Common myeloid progenitor, CD34-positive (primary cell): ENCODE measurements around the gene C1QTNF12. TPM values are rescaled to one million over a fixed set of nuclear protein-coding genes. Genes with fewer than 3 reads are reported as not detected.

ENCODE experiments used
- CTCF ChIA-PET: fragments of 350-600 bp; sonication (Branson Sonifier 250); formaldehyde crosslinking; loops from one replicate; lab custom pipeline; 2021; ENCODE audit warnings: antibody characterized with exemption; lab: Charles Lee
- POLR2A ChIA-PET: fragments of 350-600 bp; sonication (Branson Sonifier 250); formaldehyde crosslinking; loops from one replicate; lab custom pipeline; 2021; ENCODE audit warnings: antibody characterized with exemption; lab: Charles Lee
- DNase-seq, 3 donors: peaks; one replicate each; pipeline versions ENCODE4 v3.0.0 to v3.0.0-alpha.2; 2013
- H3K27ac ChIP-seq, 2 experiments: 1 replicate in 1 of 2; 2 replicates in 1 of 2; pipeline ENCODE4 v1.7.0; 2013; ENCODE audit warnings: inconsistent platforms in 2 of 2, low read length in 2 of 2, mild to moderate bottlenecking in 2 of 2, low read depth in 1 of 2, moderate library complexity in 1 of 2; ENCODE audit not compliant: severe bottlenecking in 2 of 2, insufficient read depth in 1 of 2, poor library complexity in 1 of 2
- H3K27me3 ChIP-seq, 5 experiments: replicated peaks in 2 of 5; 1 replicate in 3 of 5; 2 replicates in 2 of 5; pipeline versions ENCODE4 v1.6.1 to v1.7.0; 2013; ENCODE audit warnings: low read length in 4 of 5, mild to moderate bottlenecking in 2 of 5, moderate library complexity in 2 of 5, inconsistent platforms in 1 of 5; ENCODE audit not compliant: insufficient read depth in 5 of 5, control insufficient read depth in 4 of 5
- H3K36me3 ChIP-seq, 4 experiments: 1 replicate in 2 of 4; 2 replicates in 2 of 4; pipeline versions ENCODE4 v1.6.1 to v1.7.0; 2013; ENCODE audit warnings: low read length in 3 of 4, control low read depth in 1 of 4, mild to moderate bottlenecking in 1 of 4; ENCODE audit not compliant: control insufficient read depth in 4 of 4, insufficient read depth in 4 of 4
- H3K4me1 ChIP-seq, 4 experiments: 1 replicate in 3 of 4; 2 replicates in 1 of 4; pipeline versions ENCODE4 v1.6.1 to v1.7.1; 2013; ENCODE audit warnings: low read length in 3 of 4, mild to moderate bottlenecking in 3 of 4, control low read depth in 1 of 4, inconsistent platforms in 1 of 4, moderate library complexity in 1 of 4; ENCODE audit not compliant: control insufficient read depth in 4 of 4, insufficient read depth in 4 of 4; ENCODE audit errors: control extremely low read depth in 1 of 4
- H3K4me3 ChIP-seq, 7 experiments: 1 replicate in 4 of 7; 2 replicates in 3 of 7; pipeline versions ENCODE4 v1.5.1 to v1.7.0; 2013; ENCODE audit warnings: mild to moderate bottlenecking in 7 of 7, low read length in 6 of 7, moderate library complexity in 6 of 7, inconsistent platforms in 2 of 7, low read depth in 2 of 7, control low read depth in 1 of 7; ENCODE audit not compliant: insufficient read depth in 4 of 7, control insufficient read depth in 1 of 7; ENCODE audit errors: extremely low read depth in 1 of 7
- H3K9me3 ChIP-seq, 5 experiments: 1 replicate in 4 of 5; 2 replicates in 1 of 5; pipeline versions ENCODE4 v1.6.1 to v1.7.1; 2013; ENCODE audit warnings: low read length in 4 of 5, mild to moderate bottlenecking in 2 of 5, inconsistent platforms in 1 of 5, low read depth in 1 of 5, moderate library complexity in 1 of 5; ENCODE audit not compliant: control insufficient read depth in 4 of 5, insufficient read depth in 2 of 5; ENCODE audit errors: control extremely low read depth in 1 of 5
- WGBS: methylation state at CpG from one replicate; pipeline ENCODE4 v1.1.5; 2013; ENCODE audit not compliant: insufficient coverage; 5-methylcytosine and 5-hydroxymethylcytosine counted together
- polyA plus RNA-seq: library from polyadenylated mRNA; unstranded; fragments of 120-200 nt; gene quantifications from one replicate; pipeline ENCODE4 v1.2.1, GENCODE V29; 2013

Gene C1QTNF12, protein sequence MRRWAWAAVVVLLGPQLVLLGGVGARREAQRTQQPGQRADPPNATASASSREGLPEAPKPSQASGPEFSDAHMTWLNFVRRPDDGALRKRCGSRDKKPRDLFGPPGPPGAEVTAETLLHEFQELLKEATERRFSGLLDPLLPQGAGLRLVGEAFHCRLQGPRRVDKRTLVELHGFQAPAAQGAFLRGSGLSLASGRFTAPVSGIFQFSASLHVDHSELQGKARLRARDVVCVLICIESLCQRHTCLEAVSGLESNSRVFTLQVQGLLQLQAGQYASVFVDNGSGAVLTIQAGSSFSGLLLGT
- 0.58 TPM for polyA plus RNA-seq

DNA sequence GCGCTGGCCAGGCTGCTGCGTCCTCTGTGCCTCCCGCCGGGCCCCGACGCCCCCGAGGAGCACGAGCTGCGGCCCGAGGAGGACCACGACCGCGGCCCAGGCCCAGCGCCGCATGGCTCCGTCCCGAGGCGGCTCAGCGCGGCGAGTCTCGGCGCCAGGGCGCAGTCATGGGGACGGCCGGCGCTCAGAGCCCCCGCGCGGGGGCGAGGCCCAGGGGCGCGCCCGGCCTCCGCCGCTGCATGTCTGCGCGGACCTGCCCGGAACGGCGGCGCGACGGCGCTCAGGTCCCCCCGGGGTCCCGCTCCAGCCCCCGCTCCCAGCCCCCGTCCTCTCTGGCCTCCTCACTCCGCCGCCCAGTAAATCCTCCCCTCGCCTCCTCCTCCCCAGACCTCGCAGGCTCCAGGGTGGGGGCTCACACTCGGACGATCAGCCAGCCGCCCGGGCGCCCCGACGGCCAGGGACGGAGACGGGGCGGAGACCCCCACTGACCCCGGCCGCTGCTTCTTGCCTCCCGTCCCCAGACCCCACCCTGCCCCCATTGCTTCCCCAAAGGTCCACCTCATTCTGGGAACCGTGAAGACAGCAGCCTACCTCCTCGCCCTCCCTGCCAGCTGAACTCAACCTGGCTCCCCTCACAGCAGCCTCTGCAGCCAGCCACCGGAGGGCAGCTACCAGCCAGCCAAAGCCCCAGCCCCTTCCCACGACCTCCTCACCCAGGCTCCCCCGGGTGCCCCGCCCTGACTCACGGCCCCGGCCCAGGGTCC lies at the start of gene C1QTNF12:
C1QTNF12 (minus strand) TSS at position 146 of the 764 bp plus-strand sequence; CDS start at position 114, 32 bp downstream.
- Histone ChIP-seq H3K27me3 (peaks cover 0 to 36% (median 6%) of the 10 kb centered on the region in 5 experiments), H3K4me3 (no peak within 1 kb of the TSS), H3K4me1 (peaks cover 0 to 16% (median 10%) of the 10 kb centered on the region in 4 experiments), H3K36me3 (peaks cover 0 to 3% (median 0%) of the 10 kb centered on the region in 4 experiments), H3K27ac (no peak within 1 kb of the TSS), H3K9me3 (no peaks in the 10 kb centered on the region)
- peak in 1 of 3 donors; percentile 24 for DNase-seq
- POLR2A ChIA-PET, result interaction anchor here (1.0 kb wide), 1 partner anchor 14 kb away, joined by 3 read pairs; no protein-coding TSS in a partner anchor
- CTCF ChIA-PET, result interaction anchor here (2.2 kb wide), 1 partner anchor 124 kb away, joined by 9 read pairs; no protein-coding TSS in a partner anchor
- 7% methylated on average over 41 of the region's 74 CpGs for WGBS

DNA sequence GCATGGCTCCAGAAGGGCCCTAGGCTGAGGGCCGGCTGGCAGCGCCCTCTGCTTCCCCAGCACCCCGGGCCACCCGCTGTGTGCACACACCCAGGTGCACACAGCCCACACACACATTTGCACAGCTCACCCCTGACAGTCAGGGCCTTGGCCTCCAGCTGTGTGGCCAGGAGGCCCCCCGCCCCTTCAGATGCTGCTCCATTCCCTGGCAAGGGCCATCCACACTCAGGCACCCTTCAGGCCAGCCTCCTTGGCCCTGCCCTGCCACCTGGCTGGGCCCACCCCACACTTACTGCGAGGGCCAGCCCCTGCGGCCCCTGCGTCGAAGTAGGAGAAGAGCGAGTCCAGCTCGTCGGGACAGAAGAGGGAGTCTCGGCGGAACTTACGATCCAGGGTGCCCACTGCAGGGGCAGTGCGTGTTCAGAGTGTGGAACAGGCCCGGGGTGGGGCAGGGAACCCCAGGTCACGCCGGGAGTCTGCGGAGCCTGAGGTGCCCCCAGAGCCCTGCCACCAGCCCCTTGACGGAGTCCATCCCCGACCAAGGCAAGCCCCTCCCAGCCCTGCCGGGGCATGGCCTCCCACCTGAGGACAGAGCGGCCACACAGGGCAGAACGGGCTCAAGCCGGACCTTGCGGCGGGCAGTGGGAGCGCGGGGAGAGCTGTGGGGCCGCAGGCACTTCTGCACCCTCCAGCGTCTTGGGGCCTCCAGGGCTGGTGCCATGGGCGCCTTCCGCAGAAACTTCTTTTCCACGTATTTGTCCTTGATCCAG lies 48.8 kb upstream of the C1QTNF12 start:
- Histone ChIP-seq H3K9me3 (no peaks in the 10 kb centered on the region), H3K27me3 (no peaks in the 10 kb centered on the region), H3K4me3 (no peak overlapping the region), H3K36me3 (peaks cover 0 to 29% (median 11%) of the 10 kb centered on the region in 4 experiments), H3K4me1 (peaks cover 0 to 3% (median 0%) of the 10 kb centered on the region in 4 experiments), H3K27ac (no peak overlapping the region)
- 97% methylated on average over 25 of the region's 35 CpGs for WGBS
- DNase-seq, result no peak
- CTCF ChIA-PET, result interaction anchor here (1.7 kb wide), 1 partner anchor 55 kb away, joined by 4 read pairs; no protein-coding TSS in a partner anchor
- POLR2A ChIA-PET, result interaction anchor here (0.8 kb wide), 1 partner anchor 10 kb away, joined by 3 read pairs; no protein-coding TSS in a partner anchor

DNA sequence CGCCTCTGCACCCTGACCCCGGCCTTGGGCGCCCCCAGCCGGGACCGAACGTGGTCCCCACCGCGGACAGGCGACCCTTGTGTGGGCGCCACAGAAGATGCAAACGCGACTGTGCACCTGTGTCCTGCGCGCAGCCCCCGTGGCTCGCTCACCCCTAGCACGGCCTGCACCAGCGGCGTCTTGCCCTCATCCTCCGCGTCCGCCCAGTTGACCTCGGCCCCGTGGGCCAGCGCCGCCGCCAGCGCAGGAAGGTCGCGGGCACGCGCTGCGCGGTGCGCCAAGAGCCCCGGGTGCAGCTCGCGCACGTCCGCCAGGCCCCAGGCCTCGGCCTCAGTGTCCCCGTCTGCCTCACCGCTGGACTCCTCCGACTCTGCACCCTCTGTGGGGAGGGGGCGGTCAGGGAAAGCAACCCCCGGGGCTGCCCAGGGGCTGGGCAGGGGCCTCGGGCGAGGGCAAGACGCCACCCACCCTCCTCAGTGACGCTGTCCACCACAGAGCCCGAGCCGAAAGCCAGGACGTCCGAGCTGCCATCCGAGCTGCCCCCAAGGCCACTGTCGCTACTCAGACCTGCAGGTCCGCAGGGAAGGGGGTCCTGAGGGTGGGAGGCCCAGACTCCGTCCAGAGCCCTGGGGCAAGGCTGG lies 47.8 kb upstream of the C1QTNF12 start:
- Histone ChIP-seq H3K27ac (no peak overlapping the region), H3K9me3 (no peaks in the 10 kb centered on the region), H3K4me1 (peaks cover 0 to 3% (median 0%) of the 10 kb centered on the region in 4 experiments), H3K27me3 (no peaks in the 10 kb centered on the region), H3K36me3 (peaks cover 0 to 29% (median 8%) of the 10 kb centered on the region in 4 experiments), H3K4me3 (no peak overlapping the region)
- no peak for DNase-seq
- POLR2A ChIA-PET, result no interaction called here
- CTCF ChIA-PET, result interaction anchor here (0.5 to 1.7 kb wide), 2 partner anchors 54 to 122 kb away, joined by 3 to 4 read pairs; no protein-coding TSS in a partner anchor
- WGBS, result 96% methylated on average over 34 of the region's 58 CpGs

DNA sequence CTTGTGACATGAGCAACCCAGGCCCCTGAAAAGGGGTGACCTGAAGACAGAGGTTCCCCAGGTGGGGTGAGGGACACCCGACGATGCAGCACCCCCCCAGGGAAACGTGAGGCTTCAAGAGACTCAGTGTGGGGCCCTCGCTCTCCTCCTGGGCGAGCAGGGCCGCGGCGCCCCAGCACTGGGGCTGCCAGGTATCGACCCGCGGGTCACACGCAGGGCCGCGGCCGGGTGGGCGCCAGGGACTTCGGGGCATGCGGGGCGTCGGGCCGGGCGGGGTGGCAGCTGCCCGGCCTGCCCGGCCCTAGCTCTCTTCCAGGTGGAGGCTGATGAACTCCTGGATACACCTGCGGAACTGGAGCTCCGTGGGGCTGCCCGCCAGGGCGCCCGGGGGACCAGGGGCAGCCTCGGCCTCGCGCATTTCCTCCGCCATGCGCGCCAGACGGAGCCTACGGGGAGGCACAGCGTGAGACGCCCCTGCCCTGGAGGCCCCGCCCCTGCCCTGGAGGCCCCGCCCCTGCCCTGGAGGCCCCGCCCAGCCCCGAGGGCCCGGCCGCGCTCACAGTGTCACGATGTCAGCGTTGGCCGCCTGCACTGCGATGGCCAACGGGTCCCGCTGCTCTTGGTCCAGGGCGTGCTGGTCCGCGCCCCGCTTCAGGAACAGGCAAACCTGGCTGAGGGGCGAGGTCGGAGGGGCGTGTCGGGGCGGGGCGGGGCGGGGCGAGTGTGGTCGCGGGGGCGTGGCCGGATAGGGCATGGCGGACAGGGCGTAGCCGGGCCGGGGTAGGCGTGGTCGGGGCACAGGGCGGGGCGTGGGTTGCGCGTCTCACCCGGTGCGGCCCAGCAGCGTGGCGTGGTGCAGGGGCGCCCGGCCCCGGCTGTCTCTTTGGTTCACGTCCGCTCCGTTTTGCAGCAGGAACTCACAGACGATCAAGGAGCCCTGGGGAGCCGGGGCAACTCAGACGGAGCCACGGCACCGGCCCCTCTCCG lies 47.0 kb upstream of the C1QTNF12 start:
- H3K27ac ChIP-seq, result no peak overlapping the region
- 95% methylated on average over 83 of the region's 94 CpGs for WGBS
- H3K27me3 ChIP-seq, result no peaks in the 10 kb centered on the region
- H3K36me3 ChIP-seq, result peaks cover 0 to 29% (median 7%) of the 10 kb centered on the region in 4 experiments
- H3K4me1 ChIP-seq, result peaks cover 0 to 3% (median 0%) of the 10 kb centered on the region in 4 experiments
- no peaks in the 10 kb centered on the region for H3K9me3 ChIP-seq
- CTCF ChIA-PET, result no interaction called here
- no peak for DNase-seq
- no peak overlapping the region for H3K4me3 ChIP-seq
- POLR2A ChIA-PET, result no interaction called here

DNA sequence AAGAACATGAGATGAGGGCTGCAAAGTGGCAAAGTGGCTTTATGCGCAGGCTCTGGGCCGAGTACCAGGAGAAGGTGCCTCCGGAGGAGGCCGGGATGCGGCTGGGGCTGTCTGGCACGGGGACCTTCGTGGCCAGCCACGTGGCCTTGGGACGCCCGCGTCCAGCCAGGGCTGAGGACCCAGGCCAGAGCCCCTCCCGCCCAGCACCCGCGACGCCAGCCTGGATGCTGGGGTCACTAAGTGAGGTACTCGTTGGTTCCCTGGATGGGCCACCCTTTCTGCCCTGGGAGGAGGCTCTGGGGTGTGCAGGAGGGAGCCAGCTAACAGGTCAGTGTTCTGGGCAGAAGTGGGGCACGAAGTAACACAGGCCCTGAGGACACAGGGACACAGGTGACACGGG lies 46.3 kb upstream of the C1QTNF12 start:
- WGBS, result 98% methylated on average over 17 of the region's 18 CpGs
- Histone ChIP-seq H3K9me3 (no peaks in the 10 kb centered on the region), H3K4me3 (no peak overlapping the region), H3K27me3 (no peaks in the 10 kb centered on the region), H3K27ac (no peak overlapping the region), H3K36me3 (peaks cover 0 to 28% (median 7%) of the 10 kb centered on the region in 4 experiments), H3K4me1 (peaks cover 0 to 3% (median 0%) of the 10 kb centered on the region in 4 experiments)
- ChIA-PET CTCF (interaction anchor here (1.0 to 2.2 kb wide), 4 partner anchors 10 to 261 kb away, joined by 3 to 5 read pairs (median 4); no protein-coding TSS in a partner anchor), POLR2A (no interaction called here)
- DNase-seq, result no peak
